Measurements from ENCODE around the gene WFDC2. TPM values are rescaled to one million over a fixed set of nuclear protein-coding genes. Genes with fewer than 3 reads are reported as not detected.

WFDC2 gene
- total RNA-seq: not detected

DNA sequence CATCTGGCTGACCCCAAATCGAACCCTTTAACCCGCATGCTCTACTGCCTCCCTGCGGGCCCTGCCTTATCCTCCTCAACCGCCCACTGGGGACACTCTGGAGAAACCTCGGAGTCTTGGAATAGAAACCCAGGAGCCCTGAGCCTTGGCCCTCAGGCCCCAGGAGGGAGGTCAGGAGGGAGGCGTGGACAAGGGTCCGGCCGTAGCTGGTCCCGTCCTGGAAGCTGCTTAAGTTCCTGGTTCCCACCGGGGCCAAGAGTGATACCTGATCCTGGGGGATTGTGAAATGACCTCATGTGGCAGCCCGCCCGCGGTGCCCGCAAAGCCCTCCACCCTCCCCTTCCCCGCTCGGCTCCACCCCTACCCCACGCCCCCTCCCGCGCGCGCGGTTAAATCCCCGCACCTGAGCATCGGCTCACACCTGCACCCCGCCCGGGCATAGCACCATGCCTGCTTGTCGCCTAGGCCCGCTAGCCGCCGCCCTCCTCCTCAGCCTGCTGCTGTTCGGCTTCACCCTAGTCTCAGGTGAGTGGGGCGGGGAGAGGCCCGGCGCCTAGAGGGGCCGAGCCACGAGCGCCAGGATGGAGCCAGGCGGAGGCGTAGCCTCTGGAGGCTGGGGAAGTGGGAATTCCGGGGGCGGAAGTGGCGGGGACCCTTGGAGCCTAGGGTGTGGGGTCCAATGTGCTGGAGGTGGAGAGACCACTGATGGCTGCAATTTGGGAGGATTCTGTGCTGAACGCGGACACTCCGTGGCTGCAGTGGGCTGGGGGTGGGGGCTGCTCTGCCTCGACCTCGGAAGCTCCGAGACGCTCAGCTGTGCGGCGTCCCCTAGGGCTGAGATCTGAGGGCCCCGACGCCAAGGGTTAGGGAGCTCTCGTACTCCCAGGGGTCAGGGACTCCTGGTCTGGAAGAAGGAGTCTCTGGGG is at the start of gene WFDC2:
WFDC2 (plus strand) TSS at position 418 of the 926 bp plus-strand sequence; CDS start at position 447, 29 bp downstream.
- Histone ChIP-seq H3K36me3 (no peaks in the 10 kb centered on the region), H3K4me1 (peaks cover 0 to 18% of the 10 kb centered on the region in 2 donors), H3K4me3 (peak within 1 kb of the TSS; percentile 30 to 52 (median 49)), H3K27me3 (peaks cover 31 to 41% (median 35%) of the 10 kb centered on the region in 3 donors), H3K27ac (no peak within 1 kb of the TSS), H3K9me3 (no peaks in the 10 kb centered on the region)
- TF ChIP-seq CTCF (IDR thresholded peaks at IDR 0.05 in 4 of 5, conservative IDR thresholded peaks at IDR 0.05 in 1 of 5) (no peak), POLR2A (IDR thresholded peaks at IDR 0.05) (no peak)
- in situ Hi-C loops (cut with MboI; ENCODE audit: low sequenced_read_pairs in 4 of 4) (no loop called here), intact Hi-C loops (cut with DNase I; ENCODE audit: low total_unique reads) (no loop called here)
- no peak for ATAC-seq
- DNase-seq: peak in 1 of 2 donors; percentile 22

- in situ Hi-C loops (cut with MboI; ENCODE audit: low sequenced_read_pairs in 4 of 4) (no loop called here), intact Hi-C loops (cut with DNase I; ENCODE audit: low total_unique reads) (no loop called here)
- DNase-seq: no peak
- Histone ChIP-seq H3K27ac (peak overlapping the region in 3 of 4 donors; percentile 24 to 67 (median 50)), H3K9me3 (no peaks in the 10 kb centered on the region), H3K4me3 (no peak overlapping the region), H3K4me1 (peaks cover 24 to 31% of the 10 kb centered on the region in 2 donors), H3K27me3 (no peaks in the 10 kb centered on the region), H3K36me3 (peaks cover 0 to 61% of the 10 kb centered on the region in 2 donors)
- no peak for ATAC-seq
- TF ChIP-seq POLR2A (IDR thresholded peaks at IDR 0.05): no peak
- no peak for TF ChIP-seq CTCF (IDR thresholded peaks at IDR 0.05 in 4 of 5, conservative IDR thresholded peaks at IDR 0.05 in 1 of 5)
Measured at GRCh38 chr20:45420125-45420524, 49.4 kb upstream of the WFDC2 start.

DNA sequence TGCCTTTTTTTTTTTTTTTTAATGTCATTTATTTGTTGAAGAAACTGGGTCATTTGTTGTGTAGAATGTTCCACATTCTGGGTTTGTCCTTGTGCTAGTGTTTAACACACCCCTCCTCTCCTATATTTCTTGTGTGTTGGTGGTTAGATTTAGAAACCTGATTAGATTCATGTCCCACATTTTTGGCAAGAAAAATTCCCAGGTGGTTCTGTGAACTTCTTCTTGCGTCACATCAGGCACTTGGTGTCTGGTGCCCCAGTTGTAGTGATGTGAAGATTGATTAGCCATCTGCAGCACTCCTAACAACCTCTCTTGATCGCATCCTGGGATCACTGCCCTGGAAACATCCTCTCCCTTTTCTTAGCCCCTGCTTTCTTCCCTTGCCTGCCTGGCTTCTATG is 45.9 kb upstream of the WFDC2 start:
- no peaks in the 10 kb centered on the region for H3K27me3 ChIP-seq
- in situ Hi-C loops (cut with MboI; ENCODE audit: low sequenced_read_pairs in 4 of 4) (no loop called here), intact Hi-C loops (cut with DNase I; ENCODE audit: low total_unique reads) (no loop called here)
- no peak for ATAC-seq
- H3K27ac ChIP-seq: no peak overlapping the region
- H3K4me3 ChIP-seq: no peak overlapping the region
- no peak for DNase-seq
- H3K4me1 ChIP-seq: peaks cover 11 to 13% of the 10 kb centered on the region in 2 donors
- H3K36me3 ChIP-seq: peaks cover 0 to 67% of the 10 kb centered on the region in 2 donors
- H3K9me3 ChIP-seq: no peaks in the 10 kb centered on the region
- TF ChIP-seq POLR2A (IDR thresholded peaks at IDR 0.05) (no peak), CTCF (IDR thresholded peaks at IDR 0.05 in 4 of 5, conservative IDR thresholded peaks at IDR 0.05 in 1 of 5) (no peak)

- Histone ChIP-seq H3K27me3 (no peaks in the 10 kb centered on the region), H3K4me3 (no peak overlapping the region), H3K36me3 (peaks cover 0 to 50% of the 10 kb centered on the region in 2 donors), H3K27ac (no peak overlapping the region), H3K9me3 (no peaks in the 10 kb centered on the region), H3K4me1 (no peaks in the 10 kb centered on the region)
- ATAC-seq (no peak), DNase-seq (no peak)
- intact Hi-C loops (cut with DNase I; ENCODE audit: low total_unique reads) (no loop called here), in situ Hi-C loops (cut with MboI; ENCODE audit: low sequenced_read_pairs in 4 of 4) (loop anchor here in 2 of 4 donors (25.0 kb wide), 2 partner anchors 337 to 388 kb away; no protein-coding TSS in a partner anchor)
- TF ChIP-seq POLR2A (IDR thresholded peaks at IDR 0.05) (no peak), CTCF (IDR thresholded peaks at IDR 0.05 in 4 of 5, conservative IDR thresholded peaks at IDR 0.05 in 1 of 5) (no peak)
Measured at GRCh38 chr20:45425561-45425960, 44.0 kb upstream of the WFDC2 start.

All from gastrocnemius medialis (tissue), 4 donors.